SK-N-MC (cell line): ENCODE data around the gene ADIG.

Source experiments
- EZH2 ChIP-seq: fragments of 200-600 bp; sonication (generic); IDR thresholded peaks from one replicate; pipeline ENCODE4 v1.6.1; 2017; ENCODE audit warnings: antibody characterized with exemption
- FOXP2 ChIP-seq: optimal IDR thresholded peaks from 2 replicates; pipeline ENCODE3; 2011; ENCODE audit warnings: mild to moderate bottlenecking, moderate library complexity; ENCODE audit not compliant: insufficient read depth; ENCODE audit errors: extremely low read length, control extremely low read depth
- POLR2AphosphoS5 ChIP-seq: IDR thresholded peaks from 2 replicates; pipeline ENCODE4 v1.6.1; 2012; ENCODE audit warnings: mild to moderate bottlenecking, low read depth, low read length, borderline replicate concordance

DNA sequence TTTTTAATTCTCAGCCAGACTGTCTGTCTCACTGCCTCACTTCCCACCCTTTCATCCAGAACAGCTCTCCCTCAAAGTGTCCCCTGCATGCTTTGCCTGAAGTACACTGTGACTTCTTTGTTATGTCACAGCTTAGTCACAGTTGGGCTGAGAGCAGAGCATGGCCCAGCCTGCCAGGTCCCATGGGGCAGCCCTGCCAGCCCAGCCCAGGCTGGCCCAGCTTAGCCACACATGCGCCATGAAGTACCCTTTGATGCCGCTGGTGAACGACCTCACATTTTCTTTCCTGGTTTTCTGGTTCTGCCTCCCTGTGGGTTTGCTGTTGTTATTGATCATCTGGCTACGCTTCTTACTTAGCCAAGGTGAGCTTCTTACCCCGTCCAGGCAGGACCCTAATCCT, at the start of gene ADIG:
- no peak for TF ChIP-seq EZH2
- TF ChIP-seq POLR2AphosphoS5: no peak
- no peak for TF ChIP-seq FOXP2
